ENCODE measurements around the gene ESPL1. TPM values are rescaled to one million over a fixed set of nuclear protein-coding genes. Genes with fewer than 3 reads are reported as not detected.

The ESPL1 gene
- total and polyA plus RNA-seq, 4 donors = 0.77 to 6.7 (median 1.5) TPM

- Histone ChIP-seq H3K9me3 (ENCODE audit: control insufficient read depth in 4 of 4, insufficient read depth in 3 of 4, low read length in 3 of 4) (no peaks in the 10 kb centered on the region), H3K27ac (ENCODE audit: low read depth in 1 of 2, low read length in 1 of 2) (no peak overlapping the region), H3K36me3 (ENCODE audit: control insufficient read depth in 4 of 4, insufficient read depth in 4 of 4, low read length in 4 of 4) (peaks cover 0 to 14% (median 4%) of the 10 kb centered on the region in 4 donors), H3K4me3 (no peak overlapping the region), H3K27me3 (ENCODE audit: control insufficient read depth in 3 of 3, insufficient read depth in 3 of 3, low read length in 2 of 3) (no peaks in the 10 kb centered on the region), H3K4me1 (ENCODE audit: control insufficient read depth in 5 of 5, insufficient read depth in 5 of 5, low read length in 5 of 5) (peaks cover 0 to 12% (median 0%) of the 10 kb centered on the region in 5 donors), H3K9ac (ENCODE audit: insufficient read depth in 1 of 2, low read length in 2 of 2) (no peak overlapping the region)
- 92 to 99% methylated on average over 5 of the region's 5 CpGs for whole genome bisulfite sequencing, 2 donors
- TF ChIP-seq, protein P1, sequence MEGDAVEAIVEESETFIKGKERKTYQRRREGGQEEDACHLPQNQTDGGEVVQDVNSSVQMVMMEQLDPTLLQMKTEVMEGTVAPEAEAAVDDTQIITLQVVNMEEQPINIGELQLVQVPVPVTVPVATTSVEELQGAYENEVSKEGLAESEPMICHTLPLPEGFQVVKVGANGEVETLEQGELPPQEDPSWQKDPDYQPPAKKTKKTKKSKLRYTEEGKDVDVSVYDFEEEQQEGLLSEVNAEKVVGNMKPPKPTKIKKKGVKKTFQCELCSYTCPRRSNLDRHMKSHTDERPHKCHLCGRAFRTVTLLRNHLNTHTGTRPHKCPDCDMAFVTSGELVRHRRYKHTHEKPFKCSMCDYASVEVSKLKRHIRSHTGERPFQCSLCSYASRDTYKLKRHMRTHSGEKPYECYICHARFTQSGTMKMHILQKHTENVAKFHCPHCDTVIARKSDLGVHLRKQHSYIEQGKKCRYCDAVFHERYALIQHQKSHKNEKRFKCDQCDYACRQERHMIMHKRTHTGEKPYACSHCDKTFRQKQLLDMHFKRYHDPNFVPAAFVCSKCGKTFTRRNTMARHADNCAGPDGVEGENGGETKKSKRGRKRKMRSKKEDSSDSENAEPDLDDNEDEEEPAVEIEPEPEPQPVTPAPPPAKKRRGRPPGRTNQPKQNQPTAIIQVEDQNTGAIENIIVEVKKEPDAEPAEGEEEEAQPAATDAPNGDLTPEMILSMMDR (IDR thresholded peaks at IDR 0.05; ENCODE audit: control extremely low read depth, extremely low read depth) = no peak
- ATAC-seq (ENCODE audit: insufficient read depth, low FRiP score) (no peak), DNase-seq (no peak)
Observed at GRCh38 chr12:53274445-53274844, 6.3 kb downstream of the ESPL1 start.

- H3K36me3 ChIP-seq (ENCODE audit: control insufficient read depth in 4 of 4, insufficient read depth in 4 of 4, low read length in 4 of 4) = peaks cover 0 to 14% (median 4%) of the 10 kb centered on the region in 4 donors
- ATAC-seq (ENCODE audit: insufficient read depth, low FRiP score) = no peak
- no peaks in the 10 kb centered on the region for H3K9me3 ChIP-seq (ENCODE audit: control insufficient read depth in 4 of 4, insufficient read depth in 3 of 4, low read length in 3 of 4)
- WGBS, 2 donors = 93% methylated on average over 11 of the region's 11 CpGs
- no peak overlapping the region for H3K4me3 ChIP-seq
- H3K27ac ChIP-seq (ENCODE audit: low read depth in 1 of 2, low read length in 1 of 2) = no peak overlapping the region
- no peak overlapping the region for H3K9ac ChIP-seq (ENCODE audit: insufficient read depth in 1 of 2, low read length in 2 of 2)
- no peaks in the 10 kb centered on the region for H3K27me3 ChIP-seq (ENCODE audit: control insufficient read depth in 3 of 3, insufficient read depth in 3 of 3, low read length in 2 of 3)
- H3K4me1 ChIP-seq (ENCODE audit: control insufficient read depth in 5 of 5, insufficient read depth in 5 of 5, low read length in 5 of 5) = no peaks in the 10 kb centered on the region
- TF ChIP-seq, protein P1 (IDR thresholded peaks at IDR 0.05; ENCODE audit: control extremely low read depth, extremely low read depth) = no peak
- no peak for DNase-seq
Observed at GRCh38 chr12:53276511-53276910, 8.4 kb downstream of the ESPL1 start.

DNA sequence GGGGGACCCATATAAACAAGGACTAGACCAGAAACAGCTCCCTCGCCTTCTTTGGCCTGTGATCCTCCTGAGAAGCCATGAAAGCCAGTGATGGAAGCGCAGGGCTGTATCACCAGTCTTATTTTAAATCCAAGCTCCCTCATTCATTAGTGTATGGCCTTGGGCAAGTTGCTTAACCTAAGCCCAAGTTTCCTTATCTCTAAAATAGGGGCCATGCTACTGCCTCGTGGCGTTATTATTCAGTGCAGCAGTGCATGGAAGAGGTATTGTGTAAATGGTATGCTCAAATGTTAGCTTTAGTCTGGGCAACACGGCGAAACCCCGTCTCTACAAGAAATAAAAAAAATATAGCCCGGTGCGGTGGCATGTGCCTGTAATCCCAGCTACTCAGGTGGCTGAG lies 9.9 kb downstream of the ESPL1 start:
- Histone ChIP-seq H3K27me3 (ENCODE audit: control insufficient read depth in 3 of 3, insufficient read depth in 3 of 3, low read length in 2 of 3) (no peaks in the 10 kb centered on the region), H3K9me3 (ENCODE audit: control insufficient read depth in 4 of 4, insufficient read depth in 3 of 4, low read length in 3 of 4) (no peaks in the 10 kb centered on the region), H3K36me3 (ENCODE audit: control insufficient read depth in 4 of 4, insufficient read depth in 4 of 4, low read length in 4 of 4) (peaks cover 0 to 14% (median 7%) of the 10 kb centered on the region in 4 donors), H3K4me1 (ENCODE audit: control insufficient read depth in 5 of 5, insufficient read depth in 5 of 5, low read length in 5 of 5) (no peaks in the 10 kb centered on the region), H3K9ac (ENCODE audit: insufficient read depth in 1 of 2, low read length in 2 of 2) (no peak overlapping the region), H3K4me3 (no peak overlapping the region), H3K27ac (ENCODE audit: low read depth in 1 of 2, low read length in 1 of 2) (no peak overlapping the region)
- ATAC-seq (ENCODE audit: insufficient read depth, low FRiP score) (no peak), DNase-seq (no peak)
- 95 to 97% methylated on average over 9 of the region's 9 CpGs for WGBS, 2 donors
- TF ChIP-seq, protein P1 (IDR thresholded peaks at IDR 0.05; ENCODE audit: control extremely low read depth, extremely low read depth) = no peak

- DNase-seq = no peak
- TF ChIP-seq, protein P1 (IDR thresholded peaks at IDR 0.05; ENCODE audit: control extremely low read depth, extremely low read depth) = no peak
Observed at GRCh38 chr12:53279283-53279869, 11.3 kb downstream of the ESPL1 start.

More at GRCh38 chr12:53279283-53279869, 11.3 kb downstream of the ESPL1 start:
- Histone ChIP-seq H3K4me3 (no peak overlapping the region), H3K36me3 (ENCODE audit: control insufficient read depth in 4 of 4, insufficient read depth in 4 of 4, low read length in 4 of 4) (peaks cover 0 to 17% (median 7%) of the 10 kb centered on the region in 4 donors), H3K27me3 (ENCODE audit: control insufficient read depth in 3 of 3, insufficient read depth in 3 of 3, low read length in 2 of 3) (no peaks in the 10 kb centered on the region), H3K9me3 (ENCODE audit: control insufficient read depth in 4 of 4, insufficient read depth in 3 of 4, low read length in 3 of 4) (no peaks in the 10 kb centered on the region), H3K4me1 (ENCODE audit: control insufficient read depth in 5 of 5, insufficient read depth in 5 of 5, low read length in 5 of 5) (no peaks in the 10 kb centered on the region), H3K9ac (ENCODE audit: insufficient read depth in 1 of 2, low read length in 2 of 2) (no peak overlapping the region), H3K27ac (ENCODE audit: low read depth in 1 of 2, low read length in 1 of 2) (no peak overlapping the region)
- WGBS, 2 donors = 89 to 97% methylated on average over 3 of the region's 3 CpGs
- ATAC-seq (ENCODE audit: insufficient read depth, low FRiP score) = no peak

All from lung (tissue), 12 donors.